GM19240 (cell line): ENCODE results near the gene KATNA1.
A peak's percentile ranks its signal among the peaks of the same experiment; 100 is the strongest.

Experiments
- DNase-seq: peaks from one replicate; pipeline ENCODE4 v3.0.0; 2011; ENCODE audit warnings: low spot score; ENCODE audit not compliant: insufficient read length

Gene KATNA1

GRCh38 chr6:149614337-149614736, 34.2 kb downstream of the KATNA1 start:
- no peak for DNase-seq

GRCh38 chr6:149608381-149608982, 40.0 kb downstream of the KATNA1 start:
- DNase-seq: no peak

GRCh38 chr6:149600508-149600907, 48.0 kb downstream of the KATNA1 start:
- no peak for DNase-seq

- no peak for DNase-seq
Observed at GRCh38 chr6:149593408-149593807, 55.1 kb downstream of the KATNA1 start.

GRCh38 chr6:149592983-149593382, 55.5 kb downstream of the KATNA1 start:
- DNase-seq: no peak

- no peak for DNase-seq
Observed at GRCh38 chr6:149586149-149586548, 62.4 kb downstream of the KATNA1 start.

- DNase-seq: no peak
Observed at GRCh38 chr6:149581349-149581748, 67.2 kb downstream of the KATNA1 start.

GRCh38 chr6:149580880-149581279, 67.6 kb downstream of the KATNA1 start:
- no peak for DNase-seq

- DNase-seq: no peak
Observed at GRCh38 chr6:149567945-149568585, 80.4 kb downstream of the KATNA1 start.

GRCh38 chr6:149567194-149567586, 81.3 kb downstream of the KATNA1 start:
- DNase-seq: no peak

GRCh38 chr6:149566410-149567193, 81.9 kb downstream of the KATNA1 start:
- DNase-seq: no peak

GRCh38 chr6:149565527-149566409, 82.7 kb downstream of the KATNA1 start, which contains the start of gene GINM1:
Gene GINM1, plus strand, starts transcription at chr6:149566375. Its CDS starts 40 bp downstream, at chr6:149566415.
- DNase-seq: peak; percentile 67

GRCh38 chr6:149563928-149564325, 84.6 kb downstream of the KATNA1 start:
- no peak for DNase-seq

- no peak for DNase-seq
Observed at GRCh38 chr6:149563203-149563927, 85.1 kb downstream of the KATNA1 start.

GRCh38 chr6:149560736-149561135, 87.8 kb downstream of the KATNA1 start:
- DNase-seq: no peak

- no peak for DNase-seq
Observed at GRCh38 chr6:149559389-149559788, 89.1 kb downstream of the KATNA1 start.

- DNase-seq: no peak
Observed at GRCh38 chr6:149558029-149558428, 90.5 kb downstream of the KATNA1 start.

- no peak for DNase-seq
Observed at GRCh38 chr6:149551920-149552319, 96.6 kb downstream of the KATNA1 start.

GRCh38 chr6:149545754-149546471, 102.6 kb downstream of the KATNA1 start, which contains the start of gene PPIL4:
Gene PPIL4, minus strand, starts transcription at chr6:149546043. Its CDS starts 38 bp downstream, at chr6:149546005.
- DNase-seq: peak; percentile 59

GRCh38 chr6:149545258-149545753, 103.2 kb downstream of the KATNA1 start:
- DNase-seq: no peak
